ENCODE results near the gene RPL39L.

The RPL39L gene

GRCh38 chr3:187105700-187106099 lies 33.6 kb downstream of the RPL39L start:
- Histone ChIP-seq H3K27me3 (replicated peaks; ENCODE audit: control insufficient read depth, insufficient read depth, low read length) (no peaks in the 10 kb centered on the region), H3K4me3 (replicated peaks; ENCODE audit: low read depth, low read length) (no peak overlapping the region), H3K36me3 (ENCODE audit: control insufficient read depth, insufficient read depth, low read length) (no peaks in the 10 kb centered on the region)
- DNase-seq (ENCODE audit: extremely low read depth, insufficient read length) = no peak
- no peak for TF ChIP-seq CTCF (IDR thresholded peaks at IDR 0.05; ENCODE audit: insufficient read depth, low read length, poor library complexity, severe bottlenecking)

DNA sequence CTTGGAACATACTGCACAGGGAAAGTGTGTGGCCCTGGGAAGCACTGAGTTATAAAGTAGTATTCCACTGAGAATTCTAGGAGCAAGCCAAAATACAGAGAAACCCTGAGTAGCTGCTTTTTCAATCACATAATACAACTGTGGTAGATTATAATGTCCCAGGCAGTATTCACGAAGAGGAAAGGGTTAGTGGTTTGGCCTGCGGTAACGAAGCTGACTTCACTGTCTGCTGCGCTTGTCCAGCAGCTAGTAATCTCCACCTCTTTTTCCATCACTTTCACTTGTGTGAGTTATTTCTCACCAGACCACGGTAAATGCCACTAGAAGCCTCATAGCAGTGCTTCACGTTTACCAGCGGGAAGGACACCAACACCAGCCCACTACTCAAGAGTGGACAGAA lies 34.4 kb downstream of the RPL39L start:
- H3K27me3 ChIP-seq (replicated peaks; ENCODE audit: control insufficient read depth, insufficient read depth, low read length) = no peaks in the 10 kb centered on the region
- no peak overlapping the region for H3K4me3 ChIP-seq (replicated peaks; ENCODE audit: low read depth, low read length)
- H3K36me3 ChIP-seq (ENCODE audit: control insufficient read depth, insufficient read depth, low read length) = no peaks in the 10 kb centered on the region
- no peak for DNase-seq (ENCODE audit: extremely low read depth, insufficient read length)
- TF ChIP-seq CTCF (IDR thresholded peaks at IDR 0.05; ENCODE audit: insufficient read depth, low read length, poor library complexity, severe bottlenecking) = no peak

- no peaks in the 10 kb centered on the region for H3K27me3 ChIP-seq (replicated peaks; ENCODE audit: control insufficient read depth, insufficient read depth, low read length)
- DNase-seq (ENCODE audit: extremely low read depth, insufficient read length) = no peak
- no peak overlapping the region for H3K4me3 ChIP-seq (replicated peaks; ENCODE audit: low read depth, low read length)
- no peaks in the 10 kb centered on the region for H3K36me3 ChIP-seq (ENCODE audit: control insufficient read depth, insufficient read depth, low read length)
- no peak for TF ChIP-seq CTCF (IDR thresholded peaks at IDR 0.05; ENCODE audit: insufficient read depth, low read length, poor library complexity, severe bottlenecking)
Observed at GRCh38 chr3:187104342-187104741, 35.0 kb downstream of the RPL39L start.

GRCh38 chr3:187103251-187103650 lies 36.0 kb downstream of the RPL39L start:
- no peak for TF ChIP-seq CTCF (IDR thresholded peaks at IDR 0.05; ENCODE audit: insufficient read depth, low read length, poor library complexity, severe bottlenecking)
- no peak for DNase-seq (ENCODE audit: extremely low read depth, insufficient read length)

DNA sequence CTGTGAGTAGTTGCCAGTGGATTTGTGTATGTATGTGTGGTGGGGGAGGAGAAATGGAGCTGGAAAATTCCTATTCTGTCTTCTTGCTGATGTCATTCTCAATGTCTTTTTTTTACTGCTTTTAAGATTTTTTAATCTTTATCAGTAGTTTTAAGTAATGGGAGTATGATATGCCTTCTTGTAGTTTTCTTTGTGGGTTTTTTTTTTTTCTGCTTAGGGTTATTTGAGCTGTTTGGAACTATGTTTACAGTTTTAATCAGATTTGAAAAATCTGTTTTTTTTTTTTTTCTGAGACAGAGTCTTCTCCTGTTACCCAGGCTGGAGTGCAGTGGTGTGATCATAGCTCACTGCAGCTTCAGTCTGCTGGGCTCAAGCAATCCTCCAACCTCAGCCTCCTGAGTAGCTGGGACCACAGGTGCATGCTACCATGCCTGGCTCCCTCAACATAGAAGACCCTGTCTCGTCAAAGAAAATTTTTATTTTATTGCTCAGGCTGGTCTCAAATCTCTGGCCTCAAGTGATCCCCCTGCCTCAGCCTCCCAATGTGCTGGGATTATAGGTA lies 37.1 kb downstream of the RPL39L start:
- DNase-seq (ENCODE audit: extremely low read depth, insufficient read length) = no peak
- H3K4me3 ChIP-seq (replicated peaks; ENCODE audit: low read depth, low read length) = no peak overlapping the region
- no peaks in the 10 kb centered on the region for H3K27me3 ChIP-seq (replicated peaks; ENCODE audit: control insufficient read depth, insufficient read depth, low read length)
- H3K36me3 ChIP-seq (ENCODE audit: control insufficient read depth, insufficient read depth, low read length) = no peaks in the 10 kb centered on the region
- no peak for TF ChIP-seq CTCF (IDR thresholded peaks at IDR 0.05; ENCODE audit: insufficient read depth, low read length, poor library complexity, severe bottlenecking)

More at GRCh38 chr3:187103251-187103650, 36.0 kb downstream of the RPL39L start:
- Histone ChIP-seq H3K36me3 (ENCODE audit: control insufficient read depth, insufficient read depth, low read length) (no peaks in the 10 kb centered on the region), H3K4me3 (replicated peaks; ENCODE audit: low read depth, low read length) (no peak overlapping the region), H3K27me3 (replicated peaks; ENCODE audit: control insufficient read depth, insufficient read depth, low read length) (no peaks in the 10 kb centered on the region)
